Posterior vena cava (tissue), 2 donors: Measurements from ENCODE around the gene ADAMTS3. TPM values are rescaled to one million over a fixed set of nuclear protein-coding genes. Genes with fewer than 3 reads are reported as not detected.

Experiments
- DNase-seq: peaks from one replicate; pipeline ENCODE4 v3.0.0-alpha.2; 2020; ENCODE audit warnings: low spot score
- intact Hi-C, 2 donors: fragments of 100-400 bp; cut with DNase I; formaldehyde crosslinking; loops; one replicate each; pipeline versions ENCODE4 v1.14.1 to v1.14.2; 2022 to 2023
- long read RNA-seq, 2 donors: library from polyadenylated mRNA; unstranded; transcript quantifications; one replicate each; pipeline ENCODE4 v2.0.0, GENCODE V29; 2020 to 2021
- total RNA-seq, 2 donors: library from RNA; stranded (reverse); fragmentation: NEBNext Ultra II Directional; extraction: Animal tissue kit (Norgen Biotek cat#: 25700); gene quantifications; one replicate each; pipeline ENCODE4 v1.2.1, GENCODE V29; 2021
- donor health status: DM: yes; HTN: yes; CAD: no.
- donor health status: DM: yes; HTN: yes; CAD: no.

ADAMTS3 gene
- 1 to 10 TPM; 3.2 to 6.2 TPM for total RNA-seq
- long read RNA-seq, donor 1, partial matches to known transcripts: 1 of 2 reads
- long read RNA-seq, donor 1, other reads (novel, unspliced or antisense): 1 of 2 reads
- long read RNA-seq, donor 2, partial matches to known transcripts: 0 of 4 reads
- long read RNA-seq, donor 2, other reads (novel, unspliced or antisense): 4 of 4 reads

GRCh38 chr4:72568959-72569718 lies at the start of gene ADAMTS3:
ADAMTS3 (minus strand) TSS chr4:72569221; CDS start chr4:72568762, 459 bp downstream.
- DNase-seq: peak; percentile 89
- intact Hi-C loops: no loop called here

GRCh38 chr4:72613959-72614358 lies 44.9 kb upstream of the ADAMTS3 start:
- intact Hi-C loops: no loop called here
- DNase-seq: no peak

DNA sequence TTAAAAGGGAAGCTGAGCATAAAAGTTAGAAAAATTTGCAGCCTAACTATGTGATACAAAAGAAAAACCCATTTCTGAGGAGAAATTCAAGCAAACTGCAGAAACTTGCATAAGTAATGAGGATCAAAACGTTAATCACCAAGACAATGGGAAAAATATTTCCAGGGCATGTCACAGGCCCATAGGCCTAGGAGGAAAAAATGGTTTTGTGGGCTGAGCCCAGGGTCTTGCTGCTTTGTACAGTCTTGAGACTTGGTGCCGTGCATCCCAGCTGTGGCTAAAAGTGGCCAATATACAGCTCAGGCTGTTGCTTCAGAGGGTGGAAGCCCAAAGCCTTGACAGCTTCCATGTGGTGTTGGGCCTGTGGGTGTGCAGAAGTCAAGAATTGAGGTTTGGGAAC lies 37.7 kb upstream of the ADAMTS3 start:
- intact Hi-C loops: no loop called here
- DNase-seq: no peak

DNA sequence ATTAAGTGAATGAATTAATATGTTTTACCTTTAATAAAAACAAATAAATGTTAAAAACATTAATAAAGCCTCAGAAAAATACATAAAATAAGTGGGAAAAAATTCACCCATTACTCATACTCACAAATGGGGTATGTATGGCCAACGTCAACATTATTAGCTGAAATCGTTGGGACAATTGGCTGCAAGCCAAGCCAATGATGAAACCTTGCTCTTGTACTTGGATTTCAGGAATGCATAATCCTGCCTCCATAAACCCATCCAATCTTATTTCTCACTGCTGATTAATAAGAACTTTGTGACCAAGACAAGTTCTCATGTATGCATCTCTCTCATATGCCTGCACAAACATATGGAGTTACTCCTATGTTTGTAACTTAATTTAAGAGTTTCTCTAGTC lies 35.3 kb upstream of the ADAMTS3 start:
- no peak for DNase-seq
- intact Hi-C loops: no loop called here

DNA sequence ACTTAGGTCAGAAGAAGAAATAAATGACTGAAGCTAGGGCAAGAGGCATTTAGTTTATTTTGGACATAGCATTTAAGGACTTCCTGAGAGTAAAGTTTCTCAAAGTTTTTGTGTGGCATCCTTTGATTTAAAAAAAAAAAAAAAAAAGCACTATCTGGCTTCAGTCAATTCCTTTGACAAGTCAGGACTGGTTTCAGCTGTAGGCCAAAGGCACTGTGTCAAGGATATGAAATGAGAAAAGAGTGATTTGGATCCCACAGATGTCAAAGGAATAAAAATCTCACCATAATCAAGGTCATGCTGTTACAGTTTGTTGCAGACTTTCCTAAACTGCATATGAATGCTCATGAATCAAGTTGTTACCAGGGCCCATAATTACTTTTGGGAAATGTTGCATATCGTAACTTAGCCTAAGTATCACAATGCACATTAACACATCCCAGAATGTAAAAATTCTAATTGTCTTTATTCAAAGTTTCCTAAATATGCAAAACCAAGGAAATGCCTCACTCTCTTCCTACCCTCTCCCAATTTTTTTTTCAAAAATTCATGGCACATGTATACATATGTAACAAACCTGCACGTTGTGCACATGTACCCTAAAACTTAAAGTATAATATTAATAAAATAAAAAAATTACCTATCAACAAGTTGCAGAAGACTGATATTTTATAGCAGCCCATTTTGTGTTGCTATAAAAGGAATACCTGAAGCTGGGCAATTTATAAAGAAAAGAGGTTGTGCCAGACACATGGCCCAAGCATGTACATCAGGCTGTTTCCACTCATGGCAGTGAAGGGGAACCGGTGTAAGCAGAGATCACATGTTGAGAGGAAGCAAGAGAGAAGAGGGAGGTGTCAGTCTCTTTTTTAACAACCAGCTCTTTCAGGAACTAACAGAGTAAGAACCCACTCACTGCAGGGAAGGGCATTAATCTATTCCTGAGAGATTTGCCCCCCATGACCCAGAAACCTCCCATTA lies 33.7 kb upstream of the ADAMTS3 start:
- intact Hi-C loops: no loop called here
- DNase-seq: no peak

GRCh38 chr4:72591547-72592454 lies 22.8 kb upstream of the ADAMTS3 start:
- intact Hi-C loops: no loop called here
- DNase-seq: no peak

DNA sequence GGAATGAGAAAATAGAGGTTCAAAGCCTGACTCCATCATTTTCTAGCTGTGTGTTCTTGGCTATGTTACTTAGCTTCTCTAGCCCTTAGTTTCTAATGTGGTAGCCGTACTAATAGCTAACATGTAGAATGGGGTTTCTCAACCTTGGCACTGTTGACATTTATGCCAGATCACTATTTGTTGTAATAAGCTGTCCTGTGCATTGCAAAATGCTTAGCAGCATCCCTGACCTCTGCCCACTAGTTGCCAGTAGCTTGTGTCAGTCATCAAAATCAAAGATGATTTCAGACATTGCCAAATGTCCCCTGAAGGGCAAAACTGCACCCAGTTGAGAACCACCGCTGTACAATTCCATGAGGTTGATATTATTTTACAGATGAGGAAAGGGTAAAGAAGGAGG lies 18.3 kb upstream of the ADAMTS3 start:
- DNase-seq: no peak
- intact Hi-C loops: no loop called here

DNA sequence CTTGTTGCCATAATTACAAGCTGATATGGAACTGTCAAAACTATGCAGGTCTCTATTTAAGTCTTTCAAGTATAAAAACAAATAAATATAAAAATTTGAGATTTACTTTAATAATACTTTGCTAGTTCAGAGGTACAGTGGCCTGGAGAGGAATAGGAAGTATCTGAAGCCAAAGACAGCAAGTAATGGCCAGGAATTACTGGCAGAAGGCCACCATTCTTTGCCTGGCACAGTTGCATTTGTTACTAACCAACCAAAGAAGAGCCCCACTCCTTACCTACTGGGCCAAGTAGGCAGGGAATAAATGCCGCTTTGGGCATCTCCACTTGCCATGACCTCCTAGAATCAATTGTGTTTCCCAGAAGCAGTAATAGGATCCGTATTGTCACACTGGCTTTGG lies 13.8 kb upstream of the ADAMTS3 start:
- intact Hi-C loops: no loop called here
- DNase-seq: no peak

GRCh38 chr4:72577211-72577610 lies 8.2 kb upstream of the ADAMTS3 start:
- intact Hi-C loops: no loop called here
- no peak for DNase-seq

DNA sequence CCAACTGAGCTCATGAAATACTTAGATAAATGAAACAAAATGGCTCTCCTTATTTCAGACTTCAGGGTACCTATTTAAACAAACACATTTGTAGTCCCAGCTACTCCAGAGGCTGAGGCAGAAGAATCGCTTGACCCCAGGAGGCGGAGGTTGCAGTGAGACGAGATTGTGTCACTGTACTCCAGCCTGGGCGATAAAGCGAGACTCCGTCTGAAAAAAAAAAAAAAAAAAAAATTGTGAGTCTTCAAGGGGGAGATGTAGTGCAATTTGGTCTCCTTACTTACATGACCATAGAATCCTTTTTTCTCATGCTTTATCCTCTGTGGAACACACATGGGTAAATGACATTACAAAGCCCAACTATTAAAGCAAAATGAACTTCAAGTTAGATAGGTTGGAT lies 2.3 kb upstream of the ADAMTS3 start:
- intact Hi-C loops: no loop called here
- no peak for DNase-seq

- intact Hi-C loops: no loop called here
- DNase-seq: no peak
These were observed 756 bp upstream of the ADAMTS3 start for GRCh38 chr4:72569719-72570235.

- intact Hi-C loops: no loop called here
These were observed 973 bp downstream of the ADAMTS3 start for GRCh38 chr4:72567821-72568675.

DNA sequence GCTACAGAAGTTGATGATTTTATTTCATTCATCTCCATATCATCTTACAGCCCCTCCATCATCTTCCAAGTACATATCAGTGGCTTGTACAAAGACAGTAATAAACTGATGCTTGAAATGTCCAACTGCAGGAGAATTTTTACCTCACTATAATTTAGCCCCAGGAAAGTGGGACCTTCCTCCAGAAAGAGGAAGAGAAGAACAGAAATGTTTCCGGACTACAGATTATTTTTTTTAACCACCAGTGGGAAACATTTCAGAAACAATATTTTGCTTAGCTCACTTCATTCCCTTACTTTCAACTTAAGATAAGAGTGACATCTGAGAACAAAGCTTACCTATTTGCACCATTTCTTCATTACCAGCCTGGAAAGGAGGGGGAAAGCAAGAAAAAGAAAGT lies 2.0 kb downstream of the ADAMTS3 start:
- DNase-seq: no peak
- intact Hi-C loops: no loop called here

More at GRCh38 chr4:72567821-72568675, 973 bp downstream of the ADAMTS3 start:
- DNase-seq: peak; percentile 93

DNA sequence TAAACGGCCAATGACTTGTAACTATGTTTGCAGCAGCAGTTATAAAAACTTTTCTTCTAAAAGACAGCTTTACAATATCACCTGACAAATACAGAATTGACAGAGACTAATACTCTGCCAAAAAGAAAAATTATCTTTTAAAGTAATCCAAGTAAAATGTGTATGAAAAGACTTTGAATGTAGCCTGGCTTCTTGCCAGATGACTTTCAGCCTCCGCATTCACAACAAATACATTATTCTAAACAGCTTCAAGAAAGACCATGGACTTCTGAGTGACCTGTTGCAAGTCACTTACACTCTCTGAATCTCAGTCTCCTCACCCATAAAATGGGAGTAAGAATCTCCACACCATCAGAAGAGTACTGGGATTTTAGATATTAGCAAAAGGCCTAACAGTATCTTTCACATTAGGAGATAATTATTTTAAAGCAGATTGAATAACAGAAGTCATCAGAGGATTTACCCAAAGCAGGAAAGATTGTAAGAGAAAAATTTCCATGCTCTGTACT lies 2.5 kb downstream of the ADAMTS3 start:
- intact Hi-C loops: no loop called here
- DNase-seq: no peak

DNA sequence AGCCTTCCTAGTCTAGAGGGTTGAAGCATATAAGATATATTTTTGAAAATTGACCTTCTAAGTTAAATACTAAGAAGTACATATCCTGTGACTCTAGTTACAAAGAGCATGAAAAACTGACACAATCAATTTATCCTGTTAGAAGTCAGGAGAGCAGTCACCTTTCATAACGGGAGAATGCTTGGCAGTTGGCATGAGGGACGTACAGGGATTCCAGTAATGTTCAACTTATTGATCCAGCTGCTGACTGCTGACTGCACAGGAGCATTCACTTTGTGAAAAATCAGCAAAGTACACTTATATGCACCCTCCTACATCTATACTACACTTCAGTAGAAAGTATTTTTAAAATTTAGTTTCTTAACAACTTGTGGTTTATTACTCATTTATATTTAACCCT lies 4.2 kb downstream of the ADAMTS3 start:
- DNase-seq: no peak
- intact Hi-C loops: loop anchor here in 1 of 2 donors (1.0 kb wide), 1 partner anchor 31 kb away; no protein-coding TSS in a partner anchor

- intact Hi-C loops: loop anchor here in 1 of 2 donors (1.0 kb wide), 1 partner anchor 31 kb away; no protein-coding TSS in a partner anchor
- DNase-seq: no peak
These were observed 4.8 kb downstream of the ADAMTS3 start for GRCh38 chr4:72564184-72564583.

GRCh38 chr4:72558655-72559054 lies 10.4 kb downstream of the ADAMTS3 start:
- DNase-seq: no peak
- intact Hi-C loops: no loop called here

DNA sequence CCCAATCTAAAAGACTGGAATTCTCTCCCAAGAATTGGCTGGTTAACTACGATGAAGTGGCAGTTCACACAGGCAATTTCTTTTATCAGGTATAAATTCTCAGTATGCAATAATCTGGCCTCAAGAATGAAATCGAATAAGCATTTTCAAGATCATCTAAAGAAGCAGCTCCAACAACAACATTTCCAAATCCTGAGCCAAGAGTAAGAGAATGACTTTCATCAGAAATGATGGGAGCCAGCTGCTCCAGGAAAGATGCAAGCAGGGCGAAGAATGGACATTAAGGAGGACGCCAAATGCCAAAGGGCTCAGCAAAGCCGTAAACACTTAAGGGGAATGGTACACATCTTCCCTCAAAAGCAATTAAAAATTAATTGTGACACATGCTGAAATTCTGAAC lies 12.0 kb downstream of the ADAMTS3 start:
- DNase-seq: no peak
- intact Hi-C loops: no loop called here
